ENCODE results near the gene GPN3. TPM values are rescaled to one million over a fixed set of nuclear protein-coding genes. Genes with fewer than 3 reads are reported as not detected.
"Not testable (repeated sequence)": the region's sequence is repeated elsewhere in the genome, so short reads cannot be mapped to it uniquely, and the experiment has no call there.

Gene GPN3
- total RNA-seq, 2 experiments from 2014 or later = 25.8 to 34.6 TPM

GRCh38 chr12:110426406-110426805, 41.7 kb downstream of the GPN3 start:
- CTCF ChIA-PET = interaction anchor here (0.6 kb wide), 1 partner anchor 72 kb away, joined by 3 read pairs; no protein-coding TSS in a partner anchor
- Mint-ChIP-seq H3K27me3 (peaks cover 18% of the 10 kb centered on the region), H3K4me3 (no peak overlapping the region), H3K4me1 (peaks cover 5% of the 10 kb centered on the region), H3K27ac (no peak overlapping the region), H3K36me3 (no peaks in the 10 kb centered on the region), H3K9me3 (ENCODE audit: low read depth) (no peaks in the 10 kb centered on the region)
- DNase-seq (no peak), ATAC-seq (no peak)

- no peaks in the 10 kb centered on the region for H3K4me1 Mint-ChIP-seq
- no peaks in the 10 kb centered on the region for H3K9me3 Mint-ChIP-seq (ENCODE audit: low read depth)
- no peak for ATAC-seq
- no peak for DNase-seq
- CTCF ChIA-PET = interaction anchor here (1.4 kb wide), 1 partner anchor 8 kb away, joined by 5 read pairs; no protein-coding TSS in a partner anchor
- H3K27me3 Mint-ChIP-seq = peaks cover 21% of the 10 kb centered on the region
- H3K4me3 Mint-ChIP-seq = no peak overlapping the region
- H3K36me3 Mint-ChIP-seq = no peaks in the 10 kb centered on the region
- no peak overlapping the region for H3K27ac Mint-ChIP-seq
These were observed 43.8 kb downstream of the GPN3 start for GRCh38 chr12:110424237-110424636.

- ATAC-seq (no peak), DNase-seq (no peak)
- H3K27ac Mint-ChIP-seq = no peak overlapping the region
- no peak overlapping the region for H3K4me3 Mint-ChIP-seq
- H3K36me3 Mint-ChIP-seq = no peaks in the 10 kb centered on the region
- H3K9me3 Mint-ChIP-seq (ENCODE audit: low read depth) = no peaks in the 10 kb centered on the region
- CTCF ChIA-PET = interaction anchor here (2.5 kb wide), 1 partner anchor 9 kb away, joined by 17 read pairs; no protein-coding TSS in a partner anchor
- H3K27me3 Mint-ChIP-seq = peaks cover 28% of the 10 kb centered on the region
- H3K4me1 Mint-ChIP-seq = no peaks in the 10 kb centered on the region
These were observed 46.4 kb downstream of the GPN3 start for GRCh38 chr12:110421701-110422100.

GRCh38 chr12:110421159-110421661, 46.8 kb downstream of the GPN3 start:
- no peak overlapping the region for H3K27ac Mint-ChIP-seq
- H3K4me1 Mint-ChIP-seq = no peaks in the 10 kb centered on the region
- no peak for DNase-seq
- H3K4me3 Mint-ChIP-seq = no peak overlapping the region
- H3K27me3 Mint-ChIP-seq = peaks cover 28% of the 10 kb centered on the region
- CTCF ChIA-PET = interaction anchor here (2.5 kb wide), 1 partner anchor 10 kb away, joined by 17 read pairs; no protein-coding TSS in a partner anchor
- ATAC-seq = no peak
- no peaks in the 10 kb centered on the region for H3K9me3 Mint-ChIP-seq (ENCODE audit: low read depth)
- no peaks in the 10 kb centered on the region for H3K36me3 Mint-ChIP-seq

- peaks cover 28% of the 10 kb centered on the region for H3K27me3 Mint-ChIP-seq
- not testable (repeated sequence) for H3K4me1 Mint-ChIP-seq; ATAC-seq; DNase-seq; H3K36me3 Mint-ChIP-seq; H3K4me3 Mint-ChIP-seq; H3K27ac Mint-ChIP-seq; H3K9me3 Mint-ChIP-seq (ENCODE audit: low read depth)
- CTCF ChIA-PET = interaction anchor here (0.6 to 2.5 kb wide), 2 partner anchors 11 to 148 kb away, joined by 3 to 17 read pairs; no protein-coding TSS in a partner anchor
These were observed 47.4 kb downstream of the GPN3 start for GRCh38 chr12:110420644-110421043.

GRCh38 chr12:110417113-110417512, 50.9 kb downstream of the GPN3 start:
- ATAC-seq; H3K27ac Mint-ChIP-seq; H3K36me3 Mint-ChIP-seq; DNase-seq; H3K9me3 Mint-ChIP-seq (ENCODE audit: low read depth); H3K4me3 Mint-ChIP-seq; H3K4me1 Mint-ChIP-seq: not testable (repeated sequence)
- H3K27me3 Mint-ChIP-seq = peaks cover 20% of the 10 kb centered on the region
- CTCF ChIA-PET = interaction anchor here (1.2 to 3.2 kb wide), 3 partner anchors 8 to 33 kb away, joined by 3 to 11 read pairs (median 5); partner anchors contain the start of gene ARPC3

GRCh38 chr12:110410086-110410485, 58.0 kb downstream of the GPN3 start:
- H3K4me3 Mint-ChIP-seq; ATAC-seq; H3K9me3 Mint-ChIP-seq (ENCODE audit: low read depth); H3K4me1 Mint-ChIP-seq; DNase-seq; H3K36me3 Mint-ChIP-seq; CTCF ChIA-PET: not testable (repeated sequence)
- Mint-ChIP-seq H3K27ac (peak overlapping the region; percentile 11), H3K27me3 (peaks cover 10% of the 10 kb centered on the region)

- H3K9me3 Mint-ChIP-seq (ENCODE audit: low read depth); H3K27ac Mint-ChIP-seq; ATAC-seq; H3K27me3 Mint-ChIP-seq; DNase-seq; H3K4me3 Mint-ChIP-seq: not testable (repeated sequence)
- CTCF ChIA-PET = interaction anchor here (1.0 to 3.8 kb wide), 2 partner anchors 26 to 197 kb away, joined by 3 to 18 read pairs; no protein-coding TSS in a partner anchor
- peaks cover 11% of the 10 kb centered on the region for H3K36me3 Mint-ChIP-seq
- peaks cover 23% of the 10 kb centered on the region for H3K4me1 Mint-ChIP-seq
These were observed 62.9 kb downstream of the GPN3 start for GRCh38 chr12:110405126-110405662.

GRCh38 chr12:110403976-110404682, 63.9 kb downstream of the GPN3 start:
- CTCF ChIA-PET = interaction anchor here (0.6 to 3.8 kb wide), 3 partner anchors 27 to 198 kb away, joined by 3 to 18 read pairs (median 3); no protein-coding TSS in a partner anchor
- Mint-ChIP-seq H3K36me3 (peaks cover 16% of the 10 kb centered on the region), H3K27me3 (no peaks in the 10 kb centered on the region), H3K4me1 (peaks cover 26% of the 10 kb centered on the region), H3K9me3 (ENCODE audit: low read depth) (no peaks in the 10 kb centered on the region), H3K4me3 (peak overlapping the region; percentile 100), H3K27ac (peak overlapping the region; percentile 99)
- ATAC-seq = peak; percentile 67
- peak; percentile 87 for DNase-seq

- peak; percentile 93 for ATAC-seq
- peak within 1 kb of the TSS; percentile 100 for H3K4me3 Mint-ChIP-seq
- CTCF ChIA-PET = interaction anchor here (1.0 to 3.8 kb wide), 2 partner anchors 28 to 45 kb away, joined by 3 to 18 read pairs; no protein-coding TSS in a partner anchor
- H3K27ac Mint-ChIP-seq = peak within 1 kb of the TSS; percentile 99
- H3K9me3 Mint-ChIP-seq (ENCODE audit: low read depth) = no peaks in the 10 kb centered on the region
- peaks cover 17% of the 10 kb centered on the region for H3K36me3 Mint-ChIP-seq
- DNase-seq = peak; percentile 90
- H3K4me1 Mint-ChIP-seq = peaks cover 26% of the 10 kb centered on the region
- no peaks in the 10 kb centered on the region for H3K27me3 Mint-ChIP-seq
These were observed 64.7 kb downstream of the GPN3 start, which contains the start of gene ANAPC7 for GRCh38 chr12:110403146-110403975. ANAPC7 (minus strand) TSS chr12:110403708; CDS start chr12:110403627, 81 bp downstream.
